Measurements from ENCODE around the gene SPATC1L. TPM values are rescaled to one million over a fixed set of nuclear protein-coding genes. Genes with fewer than 3 reads are reported as not detected.

SPATC1L gene
- total RNA-seq, 1 experiment from 2014 or later = 8.7 TPM

DNA sequence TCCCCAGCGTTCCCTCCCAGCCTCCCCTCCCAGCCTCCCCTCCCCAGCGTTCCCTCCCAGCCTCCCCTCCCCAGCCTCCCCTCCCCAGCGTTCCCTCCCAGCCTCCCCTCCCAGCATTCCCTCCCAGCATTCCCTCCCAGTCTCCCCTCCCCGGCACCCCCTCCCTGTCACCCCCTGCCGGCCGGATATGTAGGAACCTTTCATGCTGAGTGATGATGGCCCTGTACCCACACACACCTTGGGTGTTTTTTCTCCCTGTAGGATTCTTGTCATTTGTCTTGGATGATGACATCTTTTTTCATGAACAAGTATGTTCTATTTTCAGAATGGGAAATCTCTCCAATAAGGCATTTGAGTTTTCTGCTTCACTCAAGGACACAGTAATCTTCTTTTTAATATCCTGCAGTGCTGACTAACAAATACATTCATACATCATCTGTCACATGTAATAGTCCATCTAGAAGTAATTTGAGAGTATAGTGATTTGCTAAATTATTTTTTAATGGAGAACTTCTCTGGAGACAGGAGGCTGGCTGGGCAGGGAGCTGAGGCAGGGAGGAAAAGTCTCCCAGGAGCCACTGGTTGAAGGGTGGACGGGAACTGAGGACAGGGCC lies 48.4 kb downstream of the SPATC1L start:
- no peak for DNase-seq (ENCODE audit: low read depth)

DNA sequence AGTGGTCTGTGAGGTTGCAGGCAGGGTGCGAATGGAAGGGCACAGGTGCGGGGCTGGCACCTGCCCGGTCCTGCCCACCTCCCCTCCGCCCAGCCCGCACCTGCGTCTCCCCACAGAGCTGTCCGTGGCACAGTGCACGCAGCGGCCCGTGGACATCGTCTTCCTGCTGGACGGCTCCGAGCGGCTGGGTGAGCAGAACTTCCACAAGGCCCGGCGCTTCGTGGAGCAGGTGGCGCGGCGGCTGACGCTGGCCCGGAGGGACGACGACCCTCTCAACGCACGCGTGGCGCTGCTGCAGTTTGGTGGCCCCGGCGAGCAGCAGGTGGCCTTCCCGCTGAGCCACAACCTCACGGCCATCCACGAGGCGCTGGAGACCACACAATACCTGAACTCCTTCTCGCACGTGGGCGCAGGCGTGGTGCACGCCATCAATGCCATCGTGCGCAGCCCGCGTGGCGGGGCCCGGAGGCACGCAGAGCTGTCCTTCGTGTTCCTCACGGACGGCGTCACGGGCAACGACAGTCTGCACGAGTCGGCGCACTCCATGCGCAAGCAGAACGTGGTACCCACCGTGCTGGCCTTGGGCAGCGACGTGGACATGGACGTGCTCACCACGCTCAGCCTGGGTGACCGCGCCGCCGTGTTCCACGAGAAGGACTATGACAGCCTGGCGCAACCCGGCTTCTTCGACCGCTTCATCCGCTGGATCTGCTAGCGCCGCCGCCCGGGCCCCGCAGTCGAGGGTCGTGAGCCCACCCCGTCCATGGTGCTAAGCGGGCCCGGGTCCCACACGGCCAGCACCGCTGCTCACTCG lies 52.2 kb downstream of the SPATC1L start:
- DNase-seq (ENCODE audit: low read depth) = no peak

DNA sequence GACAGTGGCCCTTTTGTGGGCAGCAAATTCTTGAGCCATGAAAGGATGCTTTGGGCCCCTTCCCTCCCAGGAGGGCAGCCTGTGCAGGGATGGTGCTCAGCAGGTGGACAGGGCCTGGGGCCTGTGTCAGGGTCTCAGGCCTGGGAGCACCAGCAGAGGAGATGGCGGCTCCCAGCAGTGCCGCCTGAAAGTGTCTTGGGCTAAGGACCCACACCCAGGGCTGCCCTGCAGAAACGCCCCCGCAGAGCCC lies 52.7 kb downstream of the SPATC1L start:
- no peak for DNase-seq (ENCODE audit: low read depth)

DNA sequence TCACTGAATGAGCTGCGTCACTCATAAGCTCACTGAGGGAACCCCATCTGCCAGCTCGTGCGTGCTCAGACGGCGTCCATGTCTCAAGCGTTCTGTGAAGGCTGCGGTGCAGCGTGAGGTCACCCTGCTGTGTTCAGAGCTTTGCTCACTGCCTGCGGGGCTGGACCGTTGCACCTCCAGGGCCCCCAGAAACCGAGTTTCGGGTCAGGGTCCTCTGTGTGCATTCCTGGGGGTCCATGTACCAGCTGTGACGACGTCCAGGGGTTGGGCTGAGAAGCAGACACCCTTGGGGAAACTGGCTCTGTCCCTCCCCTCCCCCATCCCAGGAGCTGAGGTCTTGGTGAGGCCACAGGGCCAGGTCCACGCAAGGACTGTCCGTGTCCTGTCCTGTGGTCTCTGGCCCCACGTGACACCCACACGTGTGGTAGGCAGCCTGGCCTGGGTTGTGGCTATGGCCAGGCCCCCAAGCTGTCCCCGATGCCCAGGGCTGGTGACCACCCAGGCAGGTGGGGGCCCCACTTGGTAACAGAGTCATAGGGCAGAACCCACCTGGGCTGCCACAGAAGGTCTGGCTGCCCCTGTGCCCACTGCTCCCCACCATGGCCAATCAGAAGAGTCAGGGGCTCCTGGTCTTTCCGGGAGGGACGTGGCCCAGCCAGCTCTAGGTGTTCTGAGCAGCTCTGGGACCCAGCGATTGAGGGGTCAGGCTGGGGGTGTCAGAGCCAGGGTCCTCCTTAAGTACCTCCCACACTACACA lies 53.2 kb downstream of the SPATC1L start:
- DNase-seq (ENCODE audit: low read depth) = no peak

DNA sequence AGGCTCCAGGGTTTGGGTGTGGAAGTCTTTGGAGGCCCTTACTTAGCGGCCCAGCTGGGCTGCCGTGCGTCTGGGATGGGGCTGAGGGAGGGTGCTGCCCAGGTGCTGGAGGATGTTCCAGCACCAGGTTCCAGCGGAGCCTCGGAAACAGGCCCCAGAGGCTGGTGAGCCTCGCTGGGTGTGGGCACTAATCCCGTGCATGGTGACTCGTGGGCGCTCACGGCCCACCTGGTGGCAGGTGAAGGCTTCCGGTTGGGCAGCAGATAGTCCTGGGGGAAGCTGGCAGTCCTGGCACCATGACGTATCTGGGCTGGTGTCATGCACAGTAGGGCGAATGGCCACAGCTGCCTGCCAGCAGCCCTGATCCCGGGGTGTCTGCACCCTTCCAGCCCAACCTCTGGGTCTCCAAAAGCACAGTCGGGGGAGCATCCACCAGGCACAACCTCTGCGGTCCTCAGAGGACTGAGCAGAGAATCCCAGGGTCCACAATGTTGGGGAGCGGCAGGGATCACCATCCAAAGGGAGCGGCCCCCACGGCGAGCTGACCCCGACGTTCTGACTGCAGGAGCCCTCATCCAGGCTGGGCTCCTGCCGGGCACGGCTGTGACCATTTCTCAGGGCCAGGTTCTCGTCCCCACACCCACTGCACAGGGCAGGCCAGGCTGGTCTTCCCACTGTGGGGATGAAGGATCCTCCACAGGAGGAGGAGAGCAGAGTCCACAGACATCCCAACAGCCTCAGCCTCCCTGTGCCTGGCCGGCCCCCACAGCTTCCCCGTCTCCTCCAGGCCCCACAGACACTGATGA lies 54.2 kb downstream of the SPATC1L start:
- DNase-seq (ENCODE audit: low read depth) = no peak

DNA sequence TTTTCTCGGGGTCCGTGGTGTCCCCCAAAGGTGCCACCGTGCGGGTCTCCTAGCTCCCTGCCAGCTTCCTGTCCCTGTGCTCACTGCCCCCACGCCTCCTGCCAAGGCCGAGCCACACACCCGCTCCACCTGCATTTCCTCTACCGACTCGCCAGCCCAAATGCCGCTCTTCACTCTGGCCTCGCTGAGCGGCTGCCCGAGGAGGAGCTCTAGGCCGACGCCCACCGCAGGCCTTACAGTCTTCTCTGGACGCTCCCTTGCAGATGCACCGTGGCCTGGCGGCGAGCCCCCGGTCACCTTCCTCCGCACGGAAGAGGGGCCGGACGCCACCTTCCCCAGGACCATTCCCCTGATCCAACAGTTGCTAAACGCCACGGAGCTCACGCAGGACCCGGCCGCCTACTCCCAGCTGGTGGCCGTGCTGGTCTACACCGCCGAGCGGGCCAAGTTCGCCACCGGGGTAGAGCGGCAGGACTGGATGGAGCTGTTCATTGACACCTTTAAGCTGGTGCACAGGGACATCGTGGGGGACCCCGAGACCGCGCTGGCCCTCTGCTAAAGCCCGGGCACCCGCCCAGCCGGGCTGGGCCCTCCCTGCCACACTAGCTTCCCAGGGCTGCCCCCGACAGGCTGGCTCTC lies 55.2 kb downstream of the SPATC1L start:
- no peak for DNase-seq (ENCODE audit: low read depth)

DNA sequence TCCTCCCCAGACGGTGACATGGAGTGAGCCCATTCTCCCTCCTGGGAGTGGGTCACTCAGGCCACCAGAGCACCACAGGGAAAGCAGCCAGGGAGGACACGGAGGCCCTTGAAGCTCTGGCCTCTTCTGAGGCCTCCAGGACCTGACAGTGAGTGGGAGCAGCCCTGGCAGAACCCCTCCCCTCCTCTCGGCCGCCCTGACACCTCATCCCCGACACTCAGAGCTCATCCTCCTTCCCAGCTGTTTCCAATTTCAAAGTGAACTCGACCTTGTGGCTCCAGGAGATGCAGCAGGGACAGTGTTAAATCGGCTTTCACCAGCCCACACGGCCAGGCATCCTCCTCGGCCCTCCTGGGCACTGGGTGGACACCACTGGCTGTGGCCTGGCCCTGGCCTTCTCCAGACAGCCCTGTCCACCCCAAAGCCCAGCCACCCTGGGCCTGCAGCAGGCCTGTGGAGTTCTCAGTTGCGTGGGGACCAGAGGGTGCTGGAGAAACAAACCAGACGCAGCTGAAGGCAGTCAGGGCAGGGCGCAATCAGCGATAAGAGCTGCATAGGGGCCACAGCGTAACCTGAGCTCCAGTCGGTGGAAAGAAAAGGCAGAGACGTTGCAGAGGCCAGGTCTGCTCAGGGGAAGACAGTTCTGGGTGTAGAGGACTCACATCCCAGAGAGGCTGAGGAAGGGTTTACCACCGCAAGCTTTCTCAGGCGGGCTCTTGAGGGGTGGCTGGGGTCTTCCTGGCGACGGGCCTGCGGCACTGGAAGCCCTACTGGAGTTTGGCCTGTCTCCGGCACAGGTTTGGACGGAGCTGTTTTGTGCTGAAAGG lies 55.9 kb downstream of the SPATC1L start:
- DNase-seq (ENCODE audit: low read depth) = no peak

DNA sequence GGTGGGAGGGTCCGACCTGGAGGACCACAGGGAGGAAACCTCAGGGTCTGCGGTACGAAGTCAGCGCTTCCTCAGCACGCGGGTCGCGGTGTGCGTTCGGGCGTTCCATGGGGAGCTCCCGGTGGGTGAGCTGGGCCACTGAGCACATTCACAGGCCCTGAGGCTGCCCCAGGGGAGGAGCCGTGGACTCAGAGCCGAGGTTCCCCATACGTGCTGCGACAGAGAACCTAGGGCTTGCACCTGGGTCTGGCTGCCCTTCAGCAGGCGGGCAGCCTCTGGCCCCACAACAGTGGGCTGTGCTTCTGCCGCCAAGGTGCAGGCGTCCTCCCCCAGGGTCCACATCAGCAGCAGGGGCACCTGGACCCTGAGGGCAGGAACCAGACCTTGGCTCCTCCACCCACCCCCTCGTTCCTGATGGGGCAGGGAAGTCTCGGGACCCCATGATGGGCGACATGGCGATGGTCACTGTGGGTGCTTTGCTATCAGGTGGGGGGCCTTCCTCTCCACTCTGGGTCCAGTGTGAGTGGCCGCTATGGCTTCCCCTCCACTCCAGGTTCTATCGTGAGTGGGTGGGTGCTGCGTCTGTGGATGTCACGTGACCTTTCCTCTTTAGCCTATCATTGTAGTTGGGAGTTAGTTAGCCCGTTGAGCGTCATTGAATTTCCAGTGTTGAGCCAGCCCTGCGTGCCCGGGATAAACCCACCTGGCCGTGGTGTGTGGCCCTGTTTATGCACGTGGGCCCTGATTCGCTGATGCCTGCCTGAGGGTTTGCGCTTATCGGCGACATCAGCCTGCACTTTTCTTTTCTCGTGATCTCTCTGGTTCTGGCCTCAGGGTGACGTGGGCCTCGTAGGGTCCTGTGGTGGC lies 56.8 kb downstream of the SPATC1L start:
- no peak for DNase-seq (ENCODE audit: low read depth)

DNA sequence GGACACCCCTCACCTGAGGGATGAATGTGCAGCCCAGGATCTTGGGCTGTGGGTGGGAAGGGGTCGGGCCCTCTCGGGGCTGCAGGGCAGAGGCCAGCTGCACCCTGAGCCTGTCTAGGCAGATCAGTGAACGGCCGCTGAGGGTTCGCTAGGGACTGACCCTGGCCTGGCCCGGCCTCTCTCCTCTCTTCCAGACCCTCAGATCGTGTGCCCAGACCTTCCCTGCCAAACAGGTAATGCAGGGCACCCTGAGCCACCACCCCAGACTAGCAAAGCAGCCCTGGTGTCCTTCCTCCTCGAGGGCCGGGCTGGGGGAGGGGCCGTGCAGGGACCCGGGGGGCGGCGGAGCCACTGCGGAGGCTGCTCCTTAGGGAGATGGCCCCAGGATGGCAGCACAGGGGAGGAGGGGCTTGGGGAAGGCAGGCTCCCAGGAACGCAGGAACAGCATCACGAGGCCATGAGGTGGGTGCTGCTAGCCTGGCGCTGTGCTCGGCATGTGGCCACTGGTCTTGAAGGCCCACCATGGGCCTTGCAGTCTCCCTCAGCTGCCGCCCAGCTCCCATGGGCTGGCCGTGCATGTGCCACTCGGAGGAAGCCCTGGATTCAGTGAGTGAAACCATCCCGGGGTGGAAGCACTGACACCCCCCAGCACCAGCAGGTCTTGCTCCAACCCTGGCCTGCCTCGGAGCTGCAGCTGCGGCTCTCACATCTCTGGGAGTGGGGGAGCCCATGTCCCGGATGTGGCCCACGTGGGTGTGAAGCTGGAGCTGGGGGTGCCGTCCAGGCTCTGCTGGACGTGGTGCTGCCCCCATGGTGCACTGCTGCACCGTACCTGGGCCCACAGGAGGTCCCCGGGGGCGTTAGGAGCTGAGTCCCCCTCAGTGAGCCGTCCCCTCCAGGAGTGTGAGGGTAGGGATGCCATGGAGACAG lies 57.7 kb downstream of the SPATC1L start:
- DNase-seq (ENCODE audit: low read depth) = no peak

DNA sequence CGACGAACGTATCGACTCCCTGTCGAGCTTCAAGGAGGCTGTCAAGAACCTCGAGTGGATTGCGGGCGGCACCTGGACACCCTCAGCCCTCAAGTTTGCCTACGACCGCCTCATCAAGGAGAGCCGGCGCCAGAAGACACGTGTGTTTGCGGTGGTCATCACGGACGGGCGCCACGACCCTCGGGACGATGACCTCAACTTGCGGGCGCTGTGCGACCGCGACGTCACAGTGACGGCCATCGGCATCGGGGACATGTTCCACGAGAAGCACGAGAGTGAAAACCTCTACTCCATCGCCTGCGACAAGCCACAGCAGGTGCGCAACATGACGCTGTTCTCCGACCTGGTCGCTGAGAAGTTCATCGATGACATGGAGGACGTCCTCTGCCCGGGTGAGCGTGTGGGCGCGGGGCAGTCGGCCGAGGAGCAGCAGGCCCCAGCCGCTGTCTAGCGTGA lies 58.4 kb downstream of the SPATC1L start:
- no peak for DNase-seq (ENCODE audit: low read depth)

DNA sequence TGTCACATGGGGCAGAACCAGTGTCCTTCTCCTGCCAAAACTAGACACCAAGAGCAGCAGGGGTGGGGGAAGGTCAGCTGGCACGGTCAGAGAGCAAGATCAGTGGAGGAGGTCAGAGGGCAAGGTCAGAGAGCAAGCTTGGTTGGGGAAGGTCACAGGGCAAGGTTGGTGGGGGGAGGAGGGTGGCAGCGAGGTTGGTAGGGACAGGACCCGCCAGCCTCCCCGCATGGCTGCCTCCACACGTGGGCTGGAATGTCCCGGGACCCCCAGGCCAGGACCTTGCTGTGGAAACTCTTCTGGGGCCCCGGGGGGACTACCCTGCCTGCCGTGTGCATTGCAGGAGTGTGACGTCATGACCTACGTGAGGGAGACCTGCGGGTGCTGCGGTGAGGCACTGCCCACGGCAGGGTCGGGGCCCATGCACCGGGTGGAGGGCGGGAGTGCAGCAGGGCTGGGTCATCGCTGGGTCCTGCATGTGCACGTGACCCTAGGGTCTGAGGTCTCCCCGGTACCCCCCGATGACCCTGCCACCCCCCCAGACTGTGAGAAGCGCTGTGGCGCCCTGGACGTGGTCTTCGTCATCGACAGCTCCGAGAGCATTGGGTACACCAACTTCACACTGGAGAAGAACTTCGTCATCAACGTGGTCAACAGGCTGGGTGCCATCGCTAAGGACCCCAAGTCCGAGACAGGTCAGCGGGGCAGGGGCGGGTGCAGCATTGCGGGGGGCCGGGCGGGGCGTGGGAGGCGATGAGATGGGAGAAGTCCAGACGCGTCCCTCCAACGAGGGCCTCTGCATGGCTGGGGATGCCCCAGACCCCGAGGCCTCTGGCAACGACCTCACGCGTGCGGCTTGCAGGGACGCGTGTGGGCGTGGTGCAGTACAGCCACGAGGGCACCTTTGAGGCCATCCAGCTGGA lies 59.1 kb downstream of the SPATC1L start:
- no peak for DNase-seq (ENCODE audit: low read depth)

DNA sequence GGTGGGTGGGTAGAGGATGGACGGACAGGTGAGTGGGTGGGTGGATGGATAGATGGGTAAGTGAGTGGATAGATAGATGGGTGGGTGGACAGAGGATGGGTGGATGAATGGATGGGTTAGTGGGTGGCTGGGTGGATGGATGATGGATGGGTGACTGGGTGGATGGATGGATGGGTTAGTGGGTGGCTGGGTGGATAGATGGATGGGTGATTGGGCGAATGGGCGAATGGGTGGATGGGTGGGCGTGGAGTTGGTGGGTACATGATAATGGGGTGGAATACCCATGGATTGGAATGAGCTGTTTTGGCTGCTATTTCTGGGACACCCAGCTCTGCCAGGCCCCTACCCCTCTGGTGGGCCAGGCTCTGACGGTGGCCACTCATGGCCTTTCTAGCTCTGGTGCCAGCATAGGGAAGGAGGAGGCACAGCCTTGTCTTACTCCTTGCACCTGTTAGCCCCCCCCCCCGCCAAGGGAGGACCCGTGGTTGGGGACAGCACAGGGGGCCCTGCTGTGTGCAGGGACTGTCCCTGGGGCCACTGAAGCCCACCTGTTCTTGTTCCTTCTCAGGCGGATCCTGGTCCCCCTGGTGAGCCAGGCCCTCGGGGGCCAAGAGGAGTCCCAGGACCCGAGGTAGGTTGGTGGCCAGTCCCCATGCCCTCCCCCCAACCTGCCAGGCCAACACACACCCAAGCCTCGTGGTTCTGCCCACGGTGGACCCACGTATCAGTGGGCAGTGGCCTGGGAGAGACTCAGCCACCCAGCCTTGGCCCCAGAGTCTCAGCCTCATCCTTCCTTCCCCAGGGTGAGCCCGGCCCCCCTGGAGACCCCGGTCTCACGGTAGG lies 60.0 kb downstream of the SPATC1L start:
- no peak for DNase-seq (ENCODE audit: low read depth)

DNA sequence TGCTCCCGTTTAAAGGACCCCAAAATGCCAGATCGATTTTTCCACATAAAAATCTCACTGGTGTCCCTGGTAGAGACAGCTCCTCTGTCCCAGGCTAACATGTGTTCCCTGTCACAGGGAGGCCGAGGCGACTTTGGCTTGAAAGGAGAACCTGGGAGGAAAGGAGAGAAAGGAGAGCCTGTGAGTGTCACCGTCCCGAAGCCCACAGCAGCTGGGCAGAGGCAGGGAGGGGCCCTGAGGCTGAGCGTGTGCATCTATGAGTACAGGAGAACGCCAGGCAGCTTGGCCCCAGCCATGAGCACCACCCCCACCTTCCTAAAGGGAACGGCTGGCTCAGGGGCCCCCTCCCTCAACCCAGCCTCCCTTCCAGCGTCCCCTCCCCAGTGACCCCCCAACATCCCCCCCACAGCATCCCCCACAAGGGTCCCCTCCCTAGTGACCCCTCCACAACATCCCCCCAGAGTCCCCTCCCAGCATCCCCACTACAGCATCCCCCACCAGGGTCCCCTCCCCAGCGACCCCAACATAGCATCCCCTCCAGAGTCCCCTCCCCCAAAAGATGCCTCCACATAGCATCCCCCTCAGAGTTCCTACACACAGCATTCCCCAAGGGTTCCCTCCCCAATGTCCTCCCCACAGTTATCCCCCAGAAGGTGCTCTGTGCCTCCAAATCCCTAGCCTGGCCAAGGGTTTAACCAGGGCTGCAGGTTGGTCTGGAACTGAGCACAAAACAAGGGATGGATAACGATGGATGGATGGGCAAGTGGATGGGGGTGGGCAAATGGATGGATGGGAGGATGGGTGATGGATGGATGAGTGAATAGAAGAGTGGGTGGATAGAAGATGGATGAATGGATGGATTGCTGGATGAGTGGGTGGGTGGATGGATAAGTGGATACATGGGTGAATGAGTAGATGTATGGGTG lies 61.2 kb downstream of the SPATC1L start:
- DNase-seq (ENCODE audit: low read depth) = no peak

DNA sequence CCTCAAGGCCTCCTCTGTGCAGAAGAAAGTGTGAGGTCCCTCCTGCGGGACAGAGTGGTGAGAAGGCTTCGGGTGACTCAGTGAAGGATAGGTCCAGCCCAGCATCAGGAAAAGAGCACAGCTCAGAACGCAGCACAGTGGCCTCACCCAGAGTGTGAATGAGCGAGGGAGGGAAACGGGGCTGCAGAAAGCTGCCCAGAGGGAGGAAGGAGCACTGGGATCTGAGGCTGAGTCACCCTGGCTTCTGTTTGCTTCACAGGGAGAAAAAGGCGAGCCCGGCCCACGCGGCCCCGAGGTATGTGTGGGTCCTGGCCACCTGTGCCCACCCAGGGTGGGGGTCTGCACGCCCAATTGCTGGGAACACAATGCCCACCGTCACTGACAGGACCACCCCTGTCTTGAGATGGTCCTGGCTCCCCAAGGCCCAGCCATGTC lies 62.0 kb downstream of the SPATC1L start:
- DNase-seq (ENCODE audit: low read depth) = peak; percentile 63
